ENCODE measurements around the gene LPCAT3. TPM values are rescaled to one million over a fixed set of nuclear protein-coding genes. Genes with fewer than 3 reads are reported as not detected.

The LPCAT3 gene
- total and polyA plus RNA-seq, 2 of the 4 experiments (the other 2 are of a cell fraction): 7.0 to 18.6 TPM

GRCh38 chr12:7039403-7039802 is 21.1 kb upstream of the LPCAT3 start:
- no peaks in the 10 kb centered on the region for H3K79me1 ChIP-seq (ENCODE audit: low read depth in 1 of 2, low read length in 2 of 2)
- peak overlapping the region; percentile 70 for H2BK120ac ChIP-seq (ENCODE audit: low read depth, low read length)
- H4K8ac ChIP-seq (ENCODE audit: low read depth in 2 of 2, low read length in 2 of 2): peak overlapping the region in 1 of 2 experiments; percentile 67; a peak in 2 of 4 replicates
- no TSS peak for BruUV-seq (replicated peaks)
- peak overlapping the region; percentile 83 for H2AFZ ChIP-seq (replicated peaks; ENCODE audit: low read length, poor library complexity)
- no peaks in the 10 kb centered on the region for H4K20me1 ChIP-seq (ENCODE audit: insufficient read depth, low read length)
- no peak overlapping the region for H3K56ac ChIP-seq (ENCODE audit: extremely low read depth, insufficient read depth, low read length)
- H3K4me3 ChIP-seq (ENCODE audit: insufficient read depth, low read depth, low read length): no peak overlapping the region
- H2AK5ac ChIP-seq (ENCODE audit: low read depth, low read length): 0 out of 2 replicates have a peak overlapping the region, but pooled peaks have one; percentile 24
- H2AK9ac ChIP-seq (replicated peaks; ENCODE audit: low read depth, low read length, poor library complexity): peak overlapping the region; percentile 83
- peak overlapping the region; percentile 93 for H3K18ac ChIP-seq (ENCODE audit: low read depth, low read length)
- H2BK20ac ChIP-seq (ENCODE audit: low read depth, low read length): peak overlapping the region; percentile 67; the same call in 1 of the 2 replicates
- ATAC-seq (ENCODE audit: low read depth): 0 out of 2 replicates have a peak, but pooled peaks have one; percentile 27
- ChIA-PET POLR2A (ENCODE audit: unreplicated experiment) (no interaction called here), CTCF (no interaction called here)
- no peak overlapping the region for H3K27ac ChIP-seq (ENCODE audit: insufficient read depth, low read length)
- H2BK15ac ChIP-seq (ENCODE audit: low read depth, low read length): no peak overlapping the region
- intact Hi-C loops (cut with micrococcal nuclease): no loop called here
- peak overlapping the region; percentile 95 for H4K5ac ChIP-seq (ENCODE audit: low read depth, low read length)
- H4K91ac ChIP-seq (ENCODE audit: insufficient read depth, low read depth, low read length): no peak overlapping the region
- TF ChIP-seq, protein P1, sequence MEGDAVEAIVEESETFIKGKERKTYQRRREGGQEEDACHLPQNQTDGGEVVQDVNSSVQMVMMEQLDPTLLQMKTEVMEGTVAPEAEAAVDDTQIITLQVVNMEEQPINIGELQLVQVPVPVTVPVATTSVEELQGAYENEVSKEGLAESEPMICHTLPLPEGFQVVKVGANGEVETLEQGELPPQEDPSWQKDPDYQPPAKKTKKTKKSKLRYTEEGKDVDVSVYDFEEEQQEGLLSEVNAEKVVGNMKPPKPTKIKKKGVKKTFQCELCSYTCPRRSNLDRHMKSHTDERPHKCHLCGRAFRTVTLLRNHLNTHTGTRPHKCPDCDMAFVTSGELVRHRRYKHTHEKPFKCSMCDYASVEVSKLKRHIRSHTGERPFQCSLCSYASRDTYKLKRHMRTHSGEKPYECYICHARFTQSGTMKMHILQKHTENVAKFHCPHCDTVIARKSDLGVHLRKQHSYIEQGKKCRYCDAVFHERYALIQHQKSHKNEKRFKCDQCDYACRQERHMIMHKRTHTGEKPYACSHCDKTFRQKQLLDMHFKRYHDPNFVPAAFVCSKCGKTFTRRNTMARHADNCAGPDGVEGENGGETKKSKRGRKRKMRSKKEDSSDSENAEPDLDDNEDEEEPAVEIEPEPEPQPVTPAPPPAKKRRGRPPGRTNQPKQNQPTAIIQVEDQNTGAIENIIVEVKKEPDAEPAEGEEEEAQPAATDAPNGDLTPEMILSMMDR (conservative IDR thresholded peaks at IDR 0.05; ENCODE audit: low read depth, low read length): no peak
- TF ChIP-seq MAFK (IDR thresholded peaks at IDR 0.05; ENCODE audit: low read depth, low read length): no peak
- TF ChIP-seq RCOR1 (IDR thresholded peaks at IDR 0.05; ENCODE audit: insufficient replicate concordance, low read length): no peak
- TF ChIP-seq MXI1 (IDR thresholded peaks at IDR 0.05; ENCODE audit: borderline replicate concordance, low read depth, low read length): no peak
- no peak for TF ChIP-seq POLR2A (IDR thresholded peaks at IDR 0.05; ENCODE audit: low read depth, low read length)
- TF ChIP-seq, protein P2, sequence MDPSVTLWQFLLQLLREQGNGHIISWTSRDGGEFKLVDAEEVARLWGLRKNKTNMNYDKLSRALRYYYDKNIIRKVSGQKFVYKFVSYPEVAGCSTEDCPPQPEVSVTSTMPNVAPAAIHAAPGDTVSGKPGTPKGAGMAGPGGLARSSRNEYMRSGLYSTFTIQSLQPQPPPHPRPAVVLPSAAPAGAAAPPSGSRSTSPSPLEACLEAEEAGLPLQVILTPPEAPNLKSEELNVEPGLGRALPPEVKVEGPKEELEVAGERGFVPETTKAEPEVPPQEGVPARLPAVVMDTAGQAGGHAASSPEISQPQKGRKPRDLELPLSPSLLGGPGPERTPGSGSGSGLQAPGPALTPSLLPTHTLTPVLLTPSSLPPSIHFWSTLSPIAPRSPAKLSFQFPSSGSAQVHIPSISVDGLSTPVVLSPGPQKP (IDR thresholded peaks at IDR 0.05; ENCODE audit: borderline replicate concordance, low read depth, low read length): no peak
- no peak for TF ChIP-seq NFE2L2 (IDR thresholded peaks at IDR 0.05; ENCODE audit: low read depth, low read length)
- TF ChIP-seq CHD1 (IDR thresholded peaks at IDR 0.05; ENCODE audit: low read depth, low read length): no peak
- TF ChIP-seq BHLHE40 (IDR thresholded peaks at IDR 0.05; ENCODE audit: low read depth, low read length): no peak
- no peak overlapping the region for H3K4me2 ChIP-seq (ENCODE audit: low read depth, low read length)
- WGBS, 2 experiments (ENCODE audit: extremely low coverage in 2 of 2, insufficient read length in 1 of 2): 43% methylated on average over 2 of the region's 10 CpGs; no CpG with 5 or more reads in 1 of the 2 experiments
- dilution Hi-C loops (cut with HindIII; ENCODE audit: low sequenced_read_pairs, unreplicated experiment): no loop called here
- no peak overlapping the region; the same call in 1 of the 2 replicates for H3K23ac ChIP-seq (ENCODE audit: low read depth, low read length)
- peaks cover 2% of the 10 kb centered on the region; the same call in 1 of the 2 replicates for H3K4me1 ChIP-seq (ENCODE audit: control insufficient read depth, insufficient read depth, low read length)
- H3K9me1 ChIP-seq (ENCODE audit: insufficient read depth, low read length): no peaks in the 10 kb centered on the region; the same call in 1 of the 2 replicates
- H3K14ac ChIP-seq (replicated peaks; ENCODE audit: low read depth, low read length): 0 out of 2 replicates have a peak overlapping the region, but pooled peaks have one; percentile 52
- H3K9ac ChIP-seq (ENCODE audit: low read depth, low read length): no peak overlapping the region
- no peak for DNase-seq
- H2BK5ac ChIP-seq (ENCODE audit: low read depth, low read length, poor library complexity, severe bottlenecking): peak overlapping the region; percentile 15
- no peaks in the 10 kb centered on the region for H3K36me3 ChIP-seq (ENCODE audit: control insufficient read depth, insufficient read depth, low read length)
- in situ Hi-C loops (cut with MboI; ENCODE audit: low sequenced_read_pairs): no loop called here
- peaks cover 15% of the 10 kb centered on the region for H3K27me3 ChIP-seq (ENCODE audit: control insufficient read depth, insufficient read depth, low read length)
- peak overlapping the region; percentile 62 for H3K4ac ChIP-seq (ENCODE audit: low read depth, low read length)
- no peaks in the 10 kb centered on the region for H3K9me3 ChIP-seq (ENCODE audit: control insufficient read depth, insufficient read depth, low read length)

Measured in IMR-90 (cell line).